ENCODE measurements around the gene CCL18. TPM values are rescaled to one million over a fixed set of nuclear protein-coding genes. Genes with fewer than 3 reads are reported as not detected.
"Not testable (repeated sequence)": the region's sequence is repeated elsewhere in the genome, so short reads cannot be mapped to it uniquely, and the experiment has no call there.

The CCL18 gene
- polyA plus RNA-seq, 1 experiment = not detected

DNA sequence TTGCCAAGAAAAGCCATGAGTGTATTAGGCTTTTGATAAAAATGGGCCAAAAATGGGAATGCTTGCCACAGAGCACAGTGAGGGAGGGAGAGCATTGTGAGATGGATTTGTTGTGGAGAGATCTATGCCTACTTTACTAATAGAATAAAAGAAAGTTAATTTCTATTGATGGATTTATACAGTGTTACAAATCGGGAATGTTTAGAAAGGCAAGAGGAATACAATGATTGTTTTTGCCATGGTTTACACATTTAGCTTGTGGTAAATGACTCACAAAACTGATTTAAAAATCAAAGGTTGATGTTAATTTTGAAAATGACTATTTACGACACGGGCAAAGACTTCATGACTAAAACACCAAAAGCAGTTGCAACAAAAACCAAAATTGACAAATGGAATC, 56.1 kb downstream of the CCL18 start:
- TF ChIP-seq, protein P1, sequence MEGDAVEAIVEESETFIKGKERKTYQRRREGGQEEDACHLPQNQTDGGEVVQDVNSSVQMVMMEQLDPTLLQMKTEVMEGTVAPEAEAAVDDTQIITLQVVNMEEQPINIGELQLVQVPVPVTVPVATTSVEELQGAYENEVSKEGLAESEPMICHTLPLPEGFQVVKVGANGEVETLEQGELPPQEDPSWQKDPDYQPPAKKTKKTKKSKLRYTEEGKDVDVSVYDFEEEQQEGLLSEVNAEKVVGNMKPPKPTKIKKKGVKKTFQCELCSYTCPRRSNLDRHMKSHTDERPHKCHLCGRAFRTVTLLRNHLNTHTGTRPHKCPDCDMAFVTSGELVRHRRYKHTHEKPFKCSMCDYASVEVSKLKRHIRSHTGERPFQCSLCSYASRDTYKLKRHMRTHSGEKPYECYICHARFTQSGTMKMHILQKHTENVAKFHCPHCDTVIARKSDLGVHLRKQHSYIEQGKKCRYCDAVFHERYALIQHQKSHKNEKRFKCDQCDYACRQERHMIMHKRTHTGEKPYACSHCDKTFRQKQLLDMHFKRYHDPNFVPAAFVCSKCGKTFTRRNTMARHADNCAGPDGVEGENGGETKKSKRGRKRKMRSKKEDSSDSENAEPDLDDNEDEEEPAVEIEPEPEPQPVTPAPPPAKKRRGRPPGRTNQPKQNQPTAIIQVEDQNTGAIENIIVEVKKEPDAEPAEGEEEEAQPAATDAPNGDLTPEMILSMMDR (IDR thresholded peaks at IDR 0.05; ENCODE audit: insufficient read depth, low read depth, low read length) = no peak
- DNase-seq (ENCODE audit: low read depth) = no peak
- ChIA-PET POLR2A (no interaction called here), CTCF (no interaction called here)
- H3K27me3 ChIP-seq (ENCODE audit: control insufficient read depth, insufficient read depth, low read length) = no peaks in the 10 kb centered on the region
- no peaks in the 10 kb centered on the region for H3K36me3 ChIP-seq (ENCODE audit: control insufficient read depth, insufficient read depth, low read length)
- no peak overlapping the region for H3K4me3 ChIP-seq (ENCODE audit: low read depth, low read length)

DNA sequence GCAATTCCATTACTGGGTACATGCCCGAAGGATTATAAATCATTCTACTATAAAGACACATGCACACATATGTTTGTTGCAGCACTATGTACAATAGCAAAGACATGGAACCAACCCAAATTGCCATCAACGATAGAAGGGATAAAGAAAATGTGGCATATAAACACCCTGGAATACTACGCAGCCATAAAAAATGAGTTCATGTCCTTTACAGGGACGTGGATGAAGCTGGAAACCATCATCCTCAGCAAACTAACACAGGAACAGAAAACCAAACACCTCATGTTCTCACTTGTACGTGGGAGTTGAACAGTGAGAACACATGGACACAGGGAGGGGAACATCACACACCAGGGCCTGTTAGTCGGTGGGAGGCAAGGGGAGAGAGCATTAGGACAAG, 57.0 kb downstream of the CCL18 start:
- POLR2A ChIA-PET; H3K36me3 ChIP-seq (ENCODE audit: control insufficient read depth, insufficient read depth, low read length); H3K27me3 ChIP-seq (ENCODE audit: control insufficient read depth, insufficient read depth, low read length); H3K4me3 ChIP-seq (ENCODE audit: low read depth, low read length); CTCF ChIA-PET; DNase-seq (ENCODE audit: low read depth): not testable (repeated sequence)

Small RNA genes within 50 kb of the gene (small RNA-seq; reads per million reads assigned to genes)
- gene RN7SL301P (ENCODE audit: insufficient read length, low read depth, low replicate concordance) = not detected

Other genes with a start within 250 kb of the CCL18 start
- gene HEATR9, start 195.4 kb upstream of the CCL18 start, polyA plus RNA-seq (2011; rRNA removed) = not detected in 2 replicates
- gene CCL5, start 183.9 kb upstream of the CCL18 start, polyA plus RNA-seq (2011; rRNA removed) = 0.16 TPM in 2 replicates
- gene RDM1, start 133.5 kb upstream of the CCL18 start, polyA plus RNA-seq (2011; rRNA removed) = 0.17 and 0.20 TPM in 2 replicates
- not detected in 2 replicates for gene LYZL6, start 120.6 kb upstream of the CCL18 start, polyA plus RNA-seq (2011; rRNA removed)
- not detected in 2 replicates for gene CCL16, start 82.8 kb upstream of the CCL18 start, polyA plus RNA-seq (2011; rRNA removed)
- not detected in 2 replicates for gene CCL14, start 77.5 kb upstream of the CCL18 start, polyA plus RNA-seq (2011; rRNA removed)
- gene CCL15, start 62.7 kb upstream of the CCL18 start, polyA plus RNA-seq (2011; rRNA removed) = not detected in 2 replicates
- gene CCL23, start 46.3 kb upstream of the CCL18 start, polyA plus RNA-seq (2011; rRNA removed) = not detected in 2 replicates
- gene CCL3, start 25.9 kb downstream of the CCL18 start, polyA plus RNA-seq (2011; rRNA removed) = not detected in 2 replicates
- not detected in 2 replicates for gene CCL4, start 39.6 kb downstream of the CCL18 start, polyA plus RNA-seq (2011; rRNA removed)
- gene TBC1D3B, start 112.4 kb downstream of the CCL18 start, polyA plus RNA-seq (2011; rRNA removed) = 1.4 and 2.3 TPM in 2 replicates
- not detected in 2 replicates for gene CCL3L1, start 132.5 kb downstream of the CCL18 start, polyA plus RNA-seq (2011; rRNA removed)
- not detected in 2 replicates for gene CCL4L2, start 146.8 kb downstream of the CCL18 start, polyA plus RNA-seq (2011; rRNA removed)
- gene TBC1D3I, start 200.3 kb downstream of the CCL18 start, polyA plus RNA-seq (2011; rRNA removed) = 0.11 TPM in 1 of 2 replicates, not detected in the other